Stimulated activated memory B cell treated with anti-CD40 and anti-IgM and Interleukin-4, amounts not matched to agents 10 μg/mL and 1 μg/mL and 100 μg/mL, for 72 hours (primary cell): Measurements from ENCODE around the gene DDIT3.
A peak's percentile ranks its signal among the peaks of the same experiment; 100 is the strongest.
"Not testable (repeated sequence)": the region's sequence is repeated elsewhere in the genome, so short reads cannot be mapped to it uniquely, and the experiment has no call there.

Source experiments
- ATAC-seq: fragments of 150-1000 bp; cut with Tn5 transposase; 2 replicates; pipeline ENCODE4 v1.10.0; 2021
- H3K27ac Mint-ChIP-seq: one replicate; pipeline ENCODE4 v1.8.0; 2022; ENCODE audit warnings: mild to moderate bottlenecking, mixed read lengths
- H3K27me3 Mint-ChIP-seq: one replicate; pipeline ENCODE4 v1.8.0; 2022; ENCODE audit warnings: mixed read lengths
- H3K36me3 Mint-ChIP-seq: one replicate; pipeline ENCODE4 v1.8.0; 2022; ENCODE audit warnings: mixed read lengths
- H3K4me1 Mint-ChIP-seq: one replicate; pipeline ENCODE4 v1.8.0; 2022; ENCODE audit warnings: mixed read lengths
- H3K4me3 Mint-ChIP-seq: one replicate; pipeline ENCODE4 v1.8.0; 2022; ENCODE audit warnings: mild to moderate bottlenecking, moderate library complexity, mixed read lengths
- H3K9me3 Mint-ChIP-seq: one replicate; pipeline ENCODE4 v1.8.0; 2022; ENCODE audit warnings: mixed read lengths

Gene DDIT3

GRCh38 chr12:57520053-57520818 lies at the start of gene DDIT3:
Gene DDIT3 (minus strand): TSS chr12:57520514. CDS start chr12:57517406, 3,108 bp downstream.
- Mint-ChIP-seq H3K4me1 (peaks cover 77% of the 10 kb centered on the region), H3K27me3 (no peaks in the 10 kb centered on the region), H3K27ac (peak within 1 kb of the TSS; percentile 99), H3K9me3 (no peaks in the 10 kb centered on the region), H3K4me3 (peak within 1 kb of the TSS; percentile 94), H3K36me3 (peaks cover 47% of the 10 kb centered on the region)
- peak; percentile 89 for ATAC-seq

- Mint-ChIP-seq H3K9me3 (no peaks in the 10 kb centered on the region), H3K27me3 (peaks cover 23% of the 10 kb centered on the region), H3K4me1 (no peaks in the 10 kb centered on the region), H3K36me3 (no peaks in the 10 kb centered on the region), H3K4me3 (no peak overlapping the region), H3K27ac (no peak overlapping the region)
- ATAC-seq: no peak
These were observed 49.5 kb upstream of the DDIT3 start for GRCh38 chr12:57569858-57570257.

- Mint-ChIP-seq H3K36me3 (no peaks in the 10 kb centered on the region), H3K9me3 (no peaks in the 10 kb centered on the region), H3K27me3 (peaks cover 33% of the 10 kb centered on the region), H3K4me3 (no peak overlapping the region), H3K27ac (no peak overlapping the region), H3K4me1 (no peaks in the 10 kb centered on the region)
- ATAC-seq: no peak
These were observed 48.5 kb upstream of the DDIT3 start for GRCh38 chr12:57568838-57569237.

- no peak for ATAC-seq
- no peak overlapping the region for H3K4me3 Mint-ChIP-seq
- no peaks in the 10 kb centered on the region for H3K9me3 Mint-ChIP-seq
- H3K4me1 Mint-ChIP-seq: no peaks in the 10 kb centered on the region
- H3K27ac Mint-ChIP-seq: no peak overlapping the region
- no peaks in the 10 kb centered on the region for H3K36me3 Mint-ChIP-seq
- H3K27me3 Mint-ChIP-seq: peaks cover 42% of the 10 kb centered on the region
These were observed 43.9 kb upstream of the DDIT3 start for GRCh38 chr12:57564178-57564740.

GRCh38 chr12:57563358-57563757 lies 43.0 kb upstream of the DDIT3 start:
- no peak for ATAC-seq
- Mint-ChIP-seq H3K9me3 (no peaks in the 10 kb centered on the region), H3K36me3 (no peaks in the 10 kb centered on the region), H3K4me3 (no peak overlapping the region), H3K27me3 (peaks cover 33% of the 10 kb centered on the region), H3K27ac (no peak overlapping the region), H3K4me1 (no peaks in the 10 kb centered on the region)

GRCh38 chr12:57561117-57561516 lies 40.8 kb upstream of the DDIT3 start:
- not testable (repeated sequence) for H3K4me3 Mint-ChIP-seq, H3K4me1 Mint-ChIP-seq, H3K36me3 Mint-ChIP-seq, H3K9me3 Mint-ChIP-seq, H3K27ac Mint-ChIP-seq, ATAC-seq
- peaks cover 31% of the 10 kb centered on the region for H3K27me3 Mint-ChIP-seq

- H3K4me3 Mint-ChIP-seq: no peak overlapping the region
- H3K36me3 Mint-ChIP-seq: no peaks in the 10 kb centered on the region
- peaks cover 31% of the 10 kb centered on the region for H3K27me3 Mint-ChIP-seq
- no peaks in the 10 kb centered on the region for H3K9me3 Mint-ChIP-seq
- no peak overlapping the region for H3K27ac Mint-ChIP-seq
- ATAC-seq: no peak
- H3K4me1 Mint-ChIP-seq: no peaks in the 10 kb centered on the region
These were observed 40.2 kb upstream of the DDIT3 start for GRCh38 chr12:57560516-57560915.

- Mint-ChIP-seq H3K36me3 (no peaks in the 10 kb centered on the region), H3K9me3 (no peaks in the 10 kb centered on the region), H3K4me1 (no peaks in the 10 kb centered on the region), H3K4me3 (no peak overlapping the region), H3K27ac (no peak overlapping the region), H3K27me3 (peaks cover 18% of the 10 kb centered on the region)
- ATAC-seq: no peak
These were observed 38.5 kb upstream of the DDIT3 start for GRCh38 chr12:57558864-57559263.

GRCh38 chr12:57554897-57555296 lies 34.6 kb upstream of the DDIT3 start:
- Mint-ChIP-seq H3K9me3 (no peaks in the 10 kb centered on the region), H3K4me3 (no peak overlapping the region), H3K4me1 (peaks cover 9% of the 10 kb centered on the region), H3K27me3 (peaks cover 16% of the 10 kb centered on the region), H3K36me3 (no peaks in the 10 kb centered on the region), H3K27ac (no peak overlapping the region)
- no peak for ATAC-seq

GRCh38 chr12:57554453-57554852 lies 34.1 kb upstream of the DDIT3 start:
- no peak overlapping the region for H3K4me3 Mint-ChIP-seq
- H3K4me1 Mint-ChIP-seq: peaks cover 13% of the 10 kb centered on the region
- no peak for ATAC-seq
- H3K27ac Mint-ChIP-seq: no peak overlapping the region
- no peaks in the 10 kb centered on the region for H3K9me3 Mint-ChIP-seq
- H3K36me3 Mint-ChIP-seq: no peaks in the 10 kb centered on the region
- H3K27me3 Mint-ChIP-seq: peaks cover 16% of the 10 kb centered on the region

GRCh38 chr12:57553343-57554202 lies 33.3 kb upstream of the DDIT3 start:
- ATAC-seq: no peak
- Mint-ChIP-seq H3K4me3 (no peak overlapping the region), H3K9me3 (no peaks in the 10 kb centered on the region), H3K27ac (no peak overlapping the region), H3K27me3 (peaks cover 16% of the 10 kb centered on the region), H3K4me1 (peaks cover 21% of the 10 kb centered on the region), H3K36me3 (no peaks in the 10 kb centered on the region)

- no peaks in the 10 kb centered on the region for H3K36me3 Mint-ChIP-seq
- H3K4me1 Mint-ChIP-seq: peaks cover 24% of the 10 kb centered on the region
- H3K27me3 Mint-ChIP-seq: peaks cover 16% of the 10 kb centered on the region
- no peak overlapping the region for H3K27ac Mint-ChIP-seq
- no peak for ATAC-seq
- no peak overlapping the region for H3K4me3 Mint-ChIP-seq
- no peaks in the 10 kb centered on the region for H3K9me3 Mint-ChIP-seq
These were observed 32.6 kb upstream of the DDIT3 start for GRCh38 chr12:57552835-57553313.

- no peaks in the 10 kb centered on the region for H3K9me3 Mint-ChIP-seq
- H3K36me3 Mint-ChIP-seq: no peaks in the 10 kb centered on the region
- no peak for ATAC-seq
- no peak overlapping the region for H3K27ac Mint-ChIP-seq
- H3K4me3 Mint-ChIP-seq: no peak overlapping the region
- H3K27me3 Mint-ChIP-seq: peaks cover 16% of the 10 kb centered on the region
- peaks cover 27% of the 10 kb centered on the region for H3K4me1 Mint-ChIP-seq
These were observed 32.0 kb upstream of the DDIT3 start for GRCh38 chr12:57552306-57552651.

- ATAC-seq: no peak
- Mint-ChIP-seq H3K27me3 (peaks cover 16% of the 10 kb centered on the region), H3K9me3 (no peaks in the 10 kb centered on the region), H3K36me3 (no peaks in the 10 kb centered on the region), H3K4me3 (no peak overlapping the region), H3K4me1 (peaks cover 30% of the 10 kb centered on the region), H3K27ac (no peak overlapping the region)
These were observed 31.5 kb upstream of the DDIT3 start for GRCh38 chr12:57551637-57552305.
